ENCODE results near the gene ARHGAP29.

GRCh38 chr1:94194079-94194865 lies 43.1 kb downstream of the ARHGAP29 start:
- TF ChIP-seq, protein P1, sequence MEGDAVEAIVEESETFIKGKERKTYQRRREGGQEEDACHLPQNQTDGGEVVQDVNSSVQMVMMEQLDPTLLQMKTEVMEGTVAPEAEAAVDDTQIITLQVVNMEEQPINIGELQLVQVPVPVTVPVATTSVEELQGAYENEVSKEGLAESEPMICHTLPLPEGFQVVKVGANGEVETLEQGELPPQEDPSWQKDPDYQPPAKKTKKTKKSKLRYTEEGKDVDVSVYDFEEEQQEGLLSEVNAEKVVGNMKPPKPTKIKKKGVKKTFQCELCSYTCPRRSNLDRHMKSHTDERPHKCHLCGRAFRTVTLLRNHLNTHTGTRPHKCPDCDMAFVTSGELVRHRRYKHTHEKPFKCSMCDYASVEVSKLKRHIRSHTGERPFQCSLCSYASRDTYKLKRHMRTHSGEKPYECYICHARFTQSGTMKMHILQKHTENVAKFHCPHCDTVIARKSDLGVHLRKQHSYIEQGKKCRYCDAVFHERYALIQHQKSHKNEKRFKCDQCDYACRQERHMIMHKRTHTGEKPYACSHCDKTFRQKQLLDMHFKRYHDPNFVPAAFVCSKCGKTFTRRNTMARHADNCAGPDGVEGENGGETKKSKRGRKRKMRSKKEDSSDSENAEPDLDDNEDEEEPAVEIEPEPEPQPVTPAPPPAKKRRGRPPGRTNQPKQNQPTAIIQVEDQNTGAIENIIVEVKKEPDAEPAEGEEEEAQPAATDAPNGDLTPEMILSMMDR (conservative IDR thresholded peaks at IDR 0.05), result no peak
- no peak for TF ChIP-seq ZFX (IDR thresholded peaks at IDR 0.05)

All from C4-2B (cell line).